A172 (cell line): ENCODE data around the gene GNAI3. TPM values are rescaled to one million over a fixed set of nuclear protein-coding genes. Genes with fewer than 3 reads are reported as not detected.
A peak's percentile ranks its signal among the peaks of the same experiment; 100 is the strongest.
"Not testable (repeated sequence)": the region's sequence is repeated elsewhere in the genome, so short reads cannot be mapped to it uniquely, and the experiment has no call there.

Experiments
- DNase-seq: peaks from one replicate; pipeline ENCODE4 v3.0.0-alpha.2; 2015; ENCODE audit warnings: low spot score
- total RNA-seq: library from RNA; depleted of rRNA; stranded (reverse); fragments of >200 nt; shearing (Covaris generic); gene quantifications from 2 replicates; pipeline ENCODE4 v1.2.3, GENCODE V29; 2014; rRNA removed

GNAI3 gene
- total RNA-seq, 1 experiment from 2014 or later: 14.8 TPM

- not testable (repeated sequence) for DNase-seq
These were observed 112.2 kb downstream of the GNAI3 start for GRCh38 chr1:109660691-109661026.

- no peak for DNase-seq
These were observed 113.0 kb downstream of the GNAI3 start for GRCh38 chr1:109661391-109661790.

- no peak for DNase-seq
These were observed 116.3 kb downstream of the GNAI3 start for GRCh38 chr1:109664671-109665070.

GRCh38 chr1:109667452-109668122, 119.2 kb downstream of the GNAI3 start, which contains the start of gene GSTM2:
Gene GSTM2 (plus strand): TSS chr1:109668057. CDS start chr1:109668116, 59 bp downstream.
- peak; percentile 69 for DNase-seq

Other genes with a start within 250 kb of the GNAI3 start
- 1.8 TPM in 1 of 2 replicates, not detected in the other for gene MYBPHL, start 241.6 kb upstream of the GNAI3 start, total RNA-seq
- 15.9 and 22.7 TPM in 2 replicates for gene SORT1, start 150.7 kb upstream of the GNAI3 start, total RNA-seq
- 142 and 190 TPM in 2 replicates for gene PSMA5, start 122.2 kb upstream of the GNAI3 start, total RNA-seq
- gene SYPL2, start 82.1 kb upstream of the GNAI3 start, total RNA-seq: 0.24 TPM in 1 of 2 replicates, not detected in the other
- gene ATXN7L2, start 64.7 kb upstream of the GNAI3 start, total RNA-seq: 3.0 and 5.4 TPM in 2 replicates
- gene CYB561D1, start 54.5 kb upstream of the GNAI3 start, total RNA-seq: 5.4 and 5.7 TPM in 2 replicates
- gene AMIGO1, start 38.9 kb upstream of the GNAI3 start, total RNA-seq: 0.10 TPM in 1 of 2 replicates, not detected in the other
- gene GPR61, start 8.7 kb upstream of the GNAI3 start, total RNA-seq: not detected in 2 replicates
- 0.41 TPM in 1 of 2 replicates, not detected in the other for gene GNAT2, start 71.0 kb downstream of the GNAI3 start, total RNA-seq
- gene AMPD2, start 71.2 kb downstream of the GNAI3 start, total RNA-seq: 47.5 and 75.8 TPM in 2 replicates
- 35.7 and 41.8 TPM in 2 replicates for gene GSTM4, start 107.5 kb downstream of the GNAI3 start, total RNA-seq
- 8.9 and 16.9 TPM in 2 replicates for gene GSTM2, start 119.4 kb downstream of the GNAI3 start, total RNA-seq
- gene GSTM1, start 139.2 kb downstream of the GNAI3 start, total RNA-seq: not detected in 2 replicates
- gene GSTM5, start 163.6 kb downstream of the GNAI3 start, total RNA-seq: 0.03 TPM in 1 of 2 replicates, not detected in the other
- gene GSTM3, start 192.4 kb downstream of the GNAI3 start, total RNA-seq: 40.8 and 49.2 TPM in 2 replicates
- not detected in 2 replicates for gene EPS8L3, start 215.3 kb downstream of the GNAI3 start, total RNA-seq